PC-3 (cell line): ENCODE measurements around the gene DCANP1. TPM values are rescaled to one million over a fixed set of nuclear protein-coding genes. Genes with fewer than 3 reads are reported as not detected.

Experiments used
- ATAC-seq: fragments of 200-7000 bp; cut with Tn5 transposase; 2 replicates; pipeline ENCODE4 v1.9.1; 2020; ENCODE audit warnings: mild to moderate bottlenecking, moderate library complexity
- BruUV-seq: library from RNA; stranded (reverse); fragments of 400-500 nt; replicated peaks from 2 replicates; lab custom pipeline; 2021; lab: Mats Ljungman, UMichigan
- CTCF ChIA-PET: fragments of 300-600 bp; sonication (Branson Sonifier 250); formaldehyde crosslinking; loops from one replicate; lab custom pipeline; 2022; ENCODE audit warnings: antibody characterized with exemption; lab: Charles Lee
- POLR2A ChIA-PET: fragments of 300-600 bp; sonication (Branson Sonifier 250); formaldehyde crosslinking; loops from one replicate; lab custom pipeline; 2022; ENCODE audit warnings: antibody characterized with exemption; ENCODE audit not compliant: unreplicated experiment; lab: Charles Lee
- DNase-seq: peaks from one replicate; pipeline ENCODE4 v3.0.0-alpha.2; 2015
- H2AFZ ChIP-seq: fragments of 300-600 bp; sonication (generic); 2 replicates; pipeline ENCODE4 v1.6.0; 2016; ENCODE audit warnings: antibody characterized with exemption, low read length
- H3F3A ChIP-seq: fragments of 300-600 bp; sonication (generic); one replicate; pipeline ENCODE4 v1.6.0; 2017; ENCODE audit warnings: antibody characterized with exemption, low read length, control low read depth, mild to moderate bottlenecking; ENCODE audit not compliant: unreplicated experiment
- H3K27ac ChIP-seq: fragments of 300-600 bp; sonication (generic); 2 replicates; pipeline ENCODE4 v1.5.1; 2016; ENCODE audit warnings: mild to moderate bottlenecking, low read length
- H3K27me3 ChIP-seq: fragments of 300-600 bp; sonication (generic); 2 replicates; pipeline ENCODE4 v1.6.1; 2016; ENCODE audit warnings: low read length, mixed read lengths
- H3K36me3 ChIP-seq: fragments of 300-600 bp; sonication (generic); 2 replicates; pipeline ENCODE4 v1.6.1; 2016; ENCODE audit warnings: low read depth, mixed run types, low read length, mixed read lengths
- H3K4me1 ChIP-seq: fragments of 300-600 bp; sonication (generic); 2 replicates; pipeline ENCODE4 v1.5.1; 2016; ENCODE audit warnings: low read length; ENCODE audit not compliant: insufficient read depth
- H3K4me2 ChIP-seq: fragments of 300-600 bp; sonication (generic); 2 replicates; pipeline ENCODE4 v1.6.0; 2016; ENCODE audit warnings: low read length
- H3K4me3 ChIP-seq: fragments of 300-600 bp; sonication (generic); 2 replicates; pipeline ENCODE4 v1.5.1; 2016; ENCODE audit warnings: mild to moderate bottlenecking, low read length, mixed read lengths
- H3K79me2 ChIP-seq: fragments of 300-600 bp; sonication (generic); 2 replicates; pipeline ENCODE4 v1.6.1; 2017; ENCODE audit warnings: low read length, mixed read lengths
- H3K9ac ChIP-seq: fragments of 300-600 bp; sonication (generic); 2 replicates; pipeline ENCODE4 v1.6.0; 2016; ENCODE audit warnings: mild to moderate bottlenecking, low read length
- H3K9me2 ChIP-seq: fragments of 300-600 bp; sonication (generic); replicated peaks from 2 replicates; pipeline ENCODE4 v1.6.1; 2016; ENCODE audit warnings: mixed run types, low read length, mixed read lengths
- H3K9me3 ChIP-seq: fragments of 300-600 bp; sonication (generic); 2 replicates; pipeline ENCODE4 v1.6.1; 2016; ENCODE audit warnings: low read length, mixed read lengths
- H4K20me1 ChIP-seq: fragments of 300-600 bp; sonication (generic); 2 replicates; pipeline ENCODE4 v1.6.1; 2016; ENCODE audit warnings: low read length, mixed read lengths
- CTCF ChIP-seq: fragments of 300-600 bp; sonication (generic); conservative IDR thresholded peaks from 2 replicates; pipeline ENCODE4 v1.5.1; 2017; ENCODE audit warnings: antibody characterized with exemption, low read depth, mild to moderate bottlenecking, low read length
- EZH2 ChIP-seq: fragments of 300-600 bp; sonication (generic); IDR thresholded peaks from one replicate; pipeline ENCODE4 v1.6.1; 2017; ENCODE audit warnings: antibody characterized with exemption, mild to moderate bottlenecking, low read length; ENCODE audit not compliant: unreplicated experiment
- EZH2phosphoT487 ChIP-seq: fragments of 300-600 bp; sonication (generic); IDR thresholded peaks from 2 replicates; pipeline ENCODE4 v1.6.1; 2018; ENCODE audit warnings: mild to moderate bottlenecking, antibody characterized with exemption, low read length, borderline replicate concordance
- intact Hi-C: fragments of 100-400 bp; cut with micrococcal nuclease; formaldehyde crosslinking; loops from 2 replicates; pipeline ENCODE4 v1.9.0; 2023
- total RNA-seq: library from RNA; depleted of rRNA; stranded (reverse); fragments of >200 nt; gene quantifications from 2 replicates; pipeline ENCODE4 v1.2.3, GENCODE V29; 2014

The DCANP1 gene
- total RNA-seq, 1 experiment from 2014 or later = not detected

DNA sequence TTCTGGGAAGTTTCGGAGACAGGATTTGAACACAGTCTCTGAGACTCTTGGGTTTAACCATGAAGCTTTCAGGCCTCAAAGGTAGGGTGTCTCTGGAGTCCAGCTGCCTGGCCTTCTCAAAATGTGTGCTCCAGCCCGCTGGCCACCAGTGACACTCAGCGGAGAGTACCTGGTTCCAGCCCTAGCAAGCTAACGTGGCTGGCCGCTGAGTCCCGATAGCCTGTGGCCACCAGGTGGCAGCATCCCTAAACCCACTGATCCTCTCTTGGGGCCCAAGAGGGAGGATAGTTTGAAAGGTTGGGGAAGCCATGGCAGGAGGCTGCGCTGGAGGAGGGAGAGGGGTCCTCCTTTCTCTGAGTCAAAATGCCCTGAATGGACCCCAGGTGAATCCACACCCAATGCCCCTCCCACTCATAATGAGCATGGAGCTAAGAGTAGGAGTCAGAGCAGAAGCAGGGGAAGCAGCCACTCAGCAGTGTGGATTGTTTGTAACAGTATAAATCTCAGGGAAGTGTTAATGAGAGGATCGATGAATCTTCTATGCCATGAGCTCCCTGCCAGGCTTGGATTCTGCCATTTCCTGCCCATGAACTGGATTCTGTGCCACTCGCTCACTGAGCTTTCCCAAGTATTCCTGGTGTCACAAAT, 10.4 kb upstream of the DCANP1 start:
- no TSS peak for BruUV-seq
- ATAC-seq = peak; percentile 74
- intact Hi-C loops = loop anchor here (10.0 kb wide), 1 partner anchor 377 kb away; the partner anchor contains the start of gene SLC25A48

DNA sequence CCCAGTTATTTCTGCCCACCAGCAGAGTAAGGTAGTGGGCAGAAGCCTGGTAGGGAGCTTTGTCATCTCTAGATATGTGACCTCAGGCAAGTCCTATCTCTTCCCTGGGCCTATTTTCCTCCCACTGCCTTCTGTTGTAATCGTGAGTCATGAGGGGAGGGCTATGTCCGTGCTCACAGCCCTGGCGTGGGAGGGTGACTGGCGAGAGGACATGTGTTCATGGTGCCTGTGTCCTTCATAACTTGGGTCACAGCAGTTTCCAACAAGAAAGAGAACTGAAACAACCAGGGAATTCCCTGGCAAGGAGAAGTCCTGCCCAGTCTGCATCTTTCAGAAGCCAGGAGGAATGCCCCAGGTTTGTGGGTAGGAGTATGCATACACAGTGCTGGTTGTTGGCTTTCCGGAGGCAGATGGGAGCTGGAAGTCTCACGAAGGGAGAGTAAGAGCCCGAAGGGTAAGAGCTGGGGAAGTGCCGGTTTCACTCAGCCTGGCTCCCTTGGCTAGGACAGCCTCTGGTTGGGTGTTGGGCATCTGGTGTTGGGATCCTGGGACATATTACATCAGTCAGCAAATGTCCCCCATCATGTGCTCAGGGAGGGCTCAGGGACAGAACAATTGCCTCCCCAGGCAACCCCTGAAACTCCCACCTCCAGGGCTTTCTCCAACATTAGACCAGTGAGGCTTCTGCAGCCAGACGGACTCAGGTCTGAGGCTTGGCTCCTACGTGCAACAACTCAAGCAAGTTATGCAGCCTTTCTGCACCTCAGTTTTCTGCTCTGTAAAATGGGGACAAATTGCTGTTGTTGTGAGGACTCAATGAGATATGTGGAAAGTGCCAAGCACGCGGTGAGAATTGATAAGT, 9.3 kb upstream of the DCANP1 start:
- POLR2A ChIA-PET = no interaction called here
- intact Hi-C loops = loop anchor here (10.0 kb wide), 1 partner anchor 378 kb away; the partner anchor contains the start of gene SLC25A48
- Histone ChIP-seq H2AFZ (no peak overlapping the region), H3K27ac (no peak overlapping the region), H3K9me3 (no peaks in the 10 kb centered on the region), H3K9me2 (no peaks in the 10 kb centered on the region), H3K4me1 (peaks cover 9% of the 10 kb centered on the region; the same call in 1 of the 2 replicates), H3K27me3 (no peaks in the 10 kb centered on the region), H3K79me2 (no peaks in the 10 kb centered on the region), H3K9ac (no peak overlapping the region), H3K4me2 (no peak overlapping the region), H4K20me1 (no peaks in the 10 kb centered on the region), H3K4me3 (no peak overlapping the region), H3K36me3 (no peaks in the 10 kb centered on the region), H3F3A (no peaks in the 10 kb centered on the region)
- BruUV-seq = no TSS peak
- ATAC-seq = peak; percentile 46; the same call in 1 of the 2 replicates
- CTCF ChIA-PET = interaction anchor here (1.4 kb wide), 1 partner anchor 110 kb away, joined by 6 read pairs; no protein-coding TSS in a partner anchor
- TF ChIP-seq EZH2phosphoT487 (no peak), CTCF (no peak), EZH2 (no peak)
- DNase-seq = peak; percentile 26

More for the DNA sequence above, 10.4 kb upstream of the DCANP1 start:
- ChIA-PET POLR2A (no interaction called here), CTCF (interaction anchor here (1.2 kb wide), 1 partner anchor 8 kb away, joined by 3 read pairs; no protein-coding TSS in a partner anchor)
- H2AFZ ChIP-seq = no peak overlapping the region
- H4K20me1 ChIP-seq = no peaks in the 10 kb centered on the region
- no peaks in the 10 kb centered on the region for H3K79me2 ChIP-seq
- no peak overlapping the region for H3K4me3 ChIP-seq
- no peak overlapping the region for H3K9ac ChIP-seq
- no peaks in the 10 kb centered on the region for H3F3A ChIP-seq
- peak; percentile 69 for DNase-seq
- H3K9me2 ChIP-seq = no peaks in the 10 kb centered on the region
- no peak for TF ChIP-seq EZH2
- TF ChIP-seq EZH2phosphoT487 = no peak
- TF ChIP-seq CTCF = peak; percentile 78
- H3K9me3 ChIP-seq = no peaks in the 10 kb centered on the region
- H3K36me3 ChIP-seq = no peaks in the 10 kb centered on the region
- H3K4me1 ChIP-seq = peaks cover 9% of the 10 kb centered on the region; the same call in 1 of the 2 replicates
- H3K27me3 ChIP-seq = no peaks in the 10 kb centered on the region
- no peak overlapping the region for H3K4me2 ChIP-seq
- H3K27ac ChIP-seq = no peak overlapping the region
